ENCODE results near the gene PITPNM1. TPM values are rescaled to one million over a fixed set of nuclear protein-coding genes. Genes with fewer than 3 reads are reported as not detected.

PITPNM1 gene
- total and polyA plus RNA-seq, 9 donors = 4.9 to 11.6 (median 8.4) TPM

DNA sequence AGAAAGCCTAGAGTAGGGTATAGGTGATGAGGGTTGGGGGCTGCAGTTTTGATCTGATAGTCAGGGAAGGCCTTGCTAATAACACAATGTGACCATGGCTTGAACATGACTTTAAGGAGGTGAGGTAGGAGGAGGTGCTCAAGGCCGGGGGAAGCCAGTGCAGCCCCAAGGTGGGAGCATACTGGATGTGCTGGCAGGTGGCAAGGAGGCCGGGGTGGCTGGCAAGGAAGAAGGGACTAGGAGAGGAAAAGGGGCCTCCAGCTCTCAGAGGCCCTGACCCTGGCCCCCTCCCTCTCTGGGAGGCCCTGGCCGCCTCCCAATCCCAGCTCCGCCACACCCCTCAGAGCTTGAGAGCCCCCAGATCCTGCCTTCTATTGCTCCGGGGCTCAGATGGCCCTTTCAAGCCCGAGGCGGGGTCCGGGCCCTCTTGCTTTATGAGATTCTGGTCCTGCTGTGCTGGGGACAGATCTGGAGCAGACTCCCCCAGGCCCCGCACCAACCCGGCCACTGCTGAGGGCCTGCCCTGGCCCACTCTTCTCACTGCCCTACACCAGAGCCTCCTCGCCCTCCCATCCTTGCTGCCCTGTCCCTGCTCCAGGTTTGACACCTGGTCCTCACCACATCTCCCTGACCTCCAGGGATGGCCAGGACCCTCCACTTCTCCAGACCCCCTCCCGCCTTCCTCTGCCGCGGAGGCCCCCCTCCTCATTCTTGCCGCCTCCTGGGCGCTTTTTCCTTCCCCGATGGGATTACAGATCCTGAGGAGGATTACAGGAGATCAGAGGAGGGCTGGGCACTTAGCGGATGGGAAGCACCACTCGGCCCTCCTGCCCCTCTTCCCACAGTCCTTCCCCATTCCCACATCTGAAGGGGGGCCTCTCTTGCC, 1.8 kb downstream of the PITPNM1 start:
- DNase-seq = no peak
- 63% methylated on average over 13 of the region's 19 CpGs for WGBS (ENCODE audit: insufficient coverage)
- Histone ChIP-seq H3K4me1 (ENCODE audit: control insufficient read depth, insufficient read depth, low read length) (peaks cover 40% of the 10 kb centered on the region), H3K27me3 (ENCODE audit: control insufficient read depth, insufficient read depth, low read length) (peaks cover 24% of the 10 kb centered on the region), H3K9me3 (replicated peaks; ENCODE audit: control insufficient read depth, low read depth, low read length) (no peaks in the 10 kb centered on the region), H3K4me3 (ENCODE audit: low read length) (peak overlapping the region; percentile 28), H3K27ac (ENCODE audit: low read length) (no peak overlapping the region), H3K36me3 (ENCODE audit: control insufficient read depth, insufficient read depth, low read length) (peaks cover 11% of the 10 kb centered on the region)

DNA sequence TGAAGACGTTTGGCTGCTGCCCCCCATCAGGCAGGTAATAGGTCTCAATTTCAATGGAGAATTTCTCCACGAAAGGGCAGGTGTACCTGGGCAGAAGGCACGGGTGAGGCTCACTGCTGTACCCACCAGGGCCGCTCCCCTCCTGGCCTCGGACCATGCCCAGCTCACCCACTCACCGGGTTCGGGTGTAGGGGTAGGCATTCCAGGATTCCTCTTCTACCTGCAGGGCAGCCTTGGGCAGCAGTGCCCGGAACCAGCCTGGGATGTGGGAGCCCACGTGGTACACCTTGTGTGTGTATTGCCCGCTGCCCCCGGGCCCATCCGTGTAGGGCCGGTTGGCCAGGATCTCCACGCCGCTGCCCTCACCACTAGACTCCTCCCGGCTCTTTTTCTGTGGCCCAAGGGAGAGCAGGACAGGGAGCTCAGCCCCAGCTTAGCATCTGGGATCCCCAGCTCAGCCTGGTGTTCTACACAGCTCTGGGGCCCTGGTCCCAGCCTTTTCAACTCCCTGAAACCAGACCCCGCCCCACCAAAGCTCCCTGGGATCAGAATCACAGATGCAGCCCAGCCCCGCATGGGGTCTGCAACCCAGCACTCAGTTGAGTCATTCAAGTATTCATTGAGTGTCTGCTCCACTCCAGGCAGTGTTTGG, 2.7 kb downstream of the PITPNM1 start:
- H3K27ac ChIP-seq (ENCODE audit: low read length) = no peak overlapping the region
- DNase-seq = no peak
- no peak overlapping the region for H3K4me3 ChIP-seq (ENCODE audit: low read length)
- H3K4me1 ChIP-seq (ENCODE audit: control insufficient read depth, insufficient read depth, low read length) = peaks cover 35% of the 10 kb centered on the region
- H3K9me3 ChIP-seq (replicated peaks; ENCODE audit: control insufficient read depth, low read depth, low read length) = no peaks in the 10 kb centered on the region
- WGBS (ENCODE audit: insufficient coverage) = 97% methylated on average over 15 of the region's 18 CpGs
- peaks cover 24% of the 10 kb centered on the region for H3K27me3 ChIP-seq (ENCODE audit: control insufficient read depth, insufficient read depth, low read length)
- peaks cover 15% of the 10 kb centered on the region for H3K36me3 ChIP-seq (ENCODE audit: control insufficient read depth, insufficient read depth, low read length)

DNA sequence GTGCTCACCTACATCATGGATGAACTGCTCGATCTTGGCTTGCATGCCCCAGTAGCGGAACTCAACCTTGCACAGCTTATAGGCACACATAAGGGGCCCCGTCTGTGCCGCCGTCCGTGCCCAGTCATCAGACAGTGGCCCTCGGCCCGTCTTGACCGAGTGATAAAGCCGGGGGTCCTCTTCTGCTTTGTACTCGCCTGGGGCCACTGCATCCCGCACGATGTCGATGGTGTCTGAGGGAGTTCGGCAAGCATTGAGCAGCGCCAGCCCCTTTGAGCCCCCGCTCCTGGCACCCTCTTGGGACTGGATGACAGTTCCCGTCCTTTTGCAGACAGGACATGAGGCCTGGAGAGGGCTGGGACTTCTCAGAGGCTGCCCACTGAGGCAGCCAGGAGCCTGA, 3.3 kb downstream of the PITPNM1 start:
- Histone ChIP-seq H3K27me3 (ENCODE audit: control insufficient read depth, insufficient read depth, low read length) (peaks cover 24% of the 10 kb centered on the region), H3K4me1 (ENCODE audit: control insufficient read depth, insufficient read depth, low read length) (peaks cover 31% of the 10 kb centered on the region), H3K36me3 (ENCODE audit: control insufficient read depth, insufficient read depth, low read length) (peaks cover 18% of the 10 kb centered on the region), H3K4me3 (ENCODE audit: low read length) (no peak overlapping the region), H3K27ac (ENCODE audit: low read length) (no peak overlapping the region), H3K9me3 (replicated peaks; ENCODE audit: control insufficient read depth, low read depth, low read length) (no peaks in the 10 kb centered on the region)
- DNase-seq = no peak
- WGBS (ENCODE audit: insufficient coverage) = 95% methylated on average over 18 of the region's 18 CpGs

DNA sequence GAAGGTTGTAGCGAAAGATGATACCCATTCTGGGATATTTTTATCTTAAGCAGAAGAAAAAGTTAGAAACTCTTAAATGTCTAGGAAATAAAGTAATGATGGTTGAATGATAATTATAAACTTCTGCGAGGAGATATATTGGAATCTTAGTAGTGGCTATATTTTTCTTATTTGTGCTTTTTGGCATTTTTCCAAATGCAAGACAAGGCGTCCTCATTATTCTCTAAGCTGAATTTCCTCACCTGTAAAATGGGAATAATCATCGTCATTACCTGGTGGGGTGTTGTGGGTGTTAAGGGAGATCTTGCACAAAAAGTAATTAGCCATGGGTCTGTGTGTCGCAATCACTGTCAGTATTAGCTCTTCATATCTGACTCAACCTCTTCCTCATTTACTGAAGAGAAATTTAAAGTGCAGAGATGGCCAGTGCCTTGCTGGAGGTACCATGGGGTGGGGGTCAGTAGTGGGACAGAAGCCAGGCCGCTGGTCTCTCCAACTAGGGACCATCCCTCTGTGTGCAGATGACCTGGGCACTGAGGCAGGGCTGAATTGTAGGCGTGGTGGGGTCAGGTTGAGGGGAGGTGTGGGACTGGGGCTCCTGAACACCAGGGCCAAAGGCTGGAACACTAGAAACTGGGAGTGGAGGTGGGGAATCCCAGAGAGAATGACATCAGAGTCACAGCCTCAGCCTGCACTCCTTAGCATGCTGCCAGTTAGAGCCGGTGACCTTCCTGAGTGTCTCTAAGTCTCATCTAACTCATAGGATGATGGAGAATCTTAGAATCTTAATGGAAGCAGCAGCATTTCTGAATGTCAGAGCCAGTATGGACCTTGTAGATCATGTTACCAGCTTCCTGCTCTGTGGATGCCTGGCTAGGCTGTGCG, 4.1 kb downstream of the PITPNM1 start:
- Histone ChIP-seq H3K9me3 (replicated peaks; ENCODE audit: control insufficient read depth, low read depth, low read length) (no peaks in the 10 kb centered on the region), H3K4me1 (ENCODE audit: control insufficient read depth, insufficient read depth, low read length) (peaks cover 23% of the 10 kb centered on the region), H3K27me3 (ENCODE audit: control insufficient read depth, insufficient read depth, low read length) (peaks cover 24% of the 10 kb centered on the region), H3K36me3 (ENCODE audit: control insufficient read depth, insufficient read depth, low read length) (peaks cover 16% of the 10 kb centered on the region), H3K27ac (ENCODE audit: low read length) (no peak overlapping the region), H3K4me3 (ENCODE audit: low read length) (no peak overlapping the region)
- DNase-seq = no peak
- 91% methylated on average over 4 of the region's 9 CpGs for WGBS (ENCODE audit: insufficient coverage)

DNA sequence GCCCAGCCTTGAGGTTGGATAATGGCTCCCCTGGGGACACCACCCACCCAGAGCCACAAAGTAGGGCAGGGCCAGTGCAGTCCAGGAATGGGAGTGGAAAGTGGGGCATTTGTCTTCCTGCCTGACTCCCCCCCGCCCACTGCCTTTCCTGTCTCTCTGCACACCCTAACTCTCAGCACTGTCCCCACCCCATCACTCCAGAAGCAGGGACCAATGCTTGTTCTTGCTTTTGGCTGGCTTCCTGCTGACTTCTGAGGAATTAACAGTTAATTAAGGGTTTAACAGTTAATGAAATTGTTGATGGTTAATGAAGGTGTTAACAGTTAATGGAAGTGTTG, 4.7 kb downstream of the PITPNM1 start:
- H3K9me3 ChIP-seq (replicated peaks; ENCODE audit: control insufficient read depth, low read depth, low read length) = no peaks in the 10 kb centered on the region
- DNase-seq = no peak
- H3K27me3 ChIP-seq (ENCODE audit: control insufficient read depth, insufficient read depth, low read length) = peaks cover 24% of the 10 kb centered on the region
- H3K36me3 ChIP-seq (ENCODE audit: control insufficient read depth, insufficient read depth, low read length) = peaks cover 18% of the 10 kb centered on the region
- 100% methylated on average over 1 of the region's 1 CpG for WGBS (ENCODE audit: insufficient coverage)
- no peak overlapping the region for H3K4me3 ChIP-seq (ENCODE audit: low read length)
- H3K4me1 ChIP-seq (ENCODE audit: control insufficient read depth, insufficient read depth, low read length) = peaks cover 17% of the 10 kb centered on the region
- no peak overlapping the region for H3K27ac ChIP-seq (ENCODE audit: low read length)

DNA sequence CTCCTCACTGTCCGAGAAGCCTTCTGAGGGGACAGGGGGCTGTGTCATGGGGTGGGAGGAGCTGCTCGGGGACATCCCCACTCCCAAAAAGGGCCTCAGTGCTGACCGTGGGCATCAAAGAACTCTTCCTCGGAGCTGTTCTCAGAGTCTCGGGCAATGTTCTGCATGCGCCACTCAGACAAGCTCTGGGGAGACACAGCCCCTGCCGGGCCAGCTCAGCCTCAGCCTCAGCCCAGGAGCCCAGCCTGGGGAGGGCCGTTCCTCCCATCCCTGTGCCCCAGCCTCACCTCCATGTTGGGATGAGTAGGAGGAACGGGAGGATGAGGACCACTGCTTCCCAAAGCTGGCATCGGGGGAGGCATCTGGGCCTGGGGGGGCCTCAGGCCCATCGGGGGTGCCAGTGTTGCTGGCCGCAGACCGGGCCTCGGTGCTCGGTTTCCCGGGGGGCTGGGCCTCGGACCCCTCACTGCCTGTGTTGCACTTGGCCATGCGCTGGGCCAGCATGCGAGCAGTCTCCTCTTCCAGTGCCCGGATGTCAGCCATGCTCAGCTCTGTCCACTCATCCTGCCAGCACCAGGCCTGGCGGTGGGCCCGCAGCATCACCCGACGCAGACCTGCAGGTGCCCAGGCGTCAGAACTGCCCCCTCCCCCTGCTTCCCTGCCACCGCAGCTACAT, 5.2 kb downstream of the PITPNM1 start:
- no peak overlapping the region for H3K27ac ChIP-seq (ENCODE audit: low read length)
- peaks cover 23% of the 10 kb centered on the region for H3K36me3 ChIP-seq (ENCODE audit: control insufficient read depth, insufficient read depth, low read length)
- peaks cover 24% of the 10 kb centered on the region for H3K27me3 ChIP-seq (ENCODE audit: control insufficient read depth, insufficient read depth, low read length)
- H3K4me3 ChIP-seq (ENCODE audit: low read length) = no peak overlapping the region
- WGBS (ENCODE audit: insufficient coverage) = 96% methylated on average over 18 of the region's 26 CpGs
- H3K4me1 ChIP-seq (ENCODE audit: control insufficient read depth, insufficient read depth, low read length) = peaks cover 15% of the 10 kb centered on the region
- DNase-seq = no peak
- no peaks in the 10 kb centered on the region for H3K9me3 ChIP-seq (replicated peaks; ENCODE audit: control insufficient read depth, low read depth, low read length)

DNA sequence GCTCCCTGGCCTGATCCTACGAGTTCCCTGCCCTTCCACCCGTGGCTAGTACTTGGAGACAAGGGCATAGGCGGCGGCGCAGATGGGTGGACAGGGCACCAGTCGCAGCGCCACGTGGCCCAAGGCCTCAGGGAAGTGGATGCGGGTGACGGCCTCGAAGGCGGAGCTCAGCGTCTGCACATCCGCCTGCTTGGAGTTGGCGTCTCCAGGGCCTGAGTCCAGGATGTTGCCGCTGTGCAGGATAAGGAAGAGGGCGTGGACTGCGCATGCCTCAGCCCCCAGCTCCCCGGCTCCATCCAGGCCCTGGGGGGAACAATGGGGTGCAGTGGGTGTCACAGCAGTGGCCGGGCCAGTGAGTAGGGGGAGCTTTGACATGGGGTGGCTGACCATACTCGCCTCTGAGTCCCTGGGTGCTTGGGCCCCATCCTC, 6.6 kb downstream of the PITPNM1 start:
- Histone ChIP-seq H3K36me3 (ENCODE audit: control insufficient read depth, insufficient read depth, low read length) (peaks cover 30% of the 10 kb centered on the region), H3K27ac (ENCODE audit: low read length) (no peak overlapping the region), H3K27me3 (ENCODE audit: control insufficient read depth, insufficient read depth, low read length) (peaks cover 12% of the 10 kb centered on the region), H3K4me1 (ENCODE audit: control insufficient read depth, insufficient read depth, low read length) (peaks cover 4% of the 10 kb centered on the region), H3K4me3 (ENCODE audit: low read length) (no peak overlapping the region), H3K9me3 (replicated peaks; ENCODE audit: control insufficient read depth, low read depth, low read length) (no peaks in the 10 kb centered on the region)
- WGBS (ENCODE audit: insufficient coverage) = 90% methylated on average over 20 of the region's 21 CpGs
- no peak for DNase-seq

DNA sequence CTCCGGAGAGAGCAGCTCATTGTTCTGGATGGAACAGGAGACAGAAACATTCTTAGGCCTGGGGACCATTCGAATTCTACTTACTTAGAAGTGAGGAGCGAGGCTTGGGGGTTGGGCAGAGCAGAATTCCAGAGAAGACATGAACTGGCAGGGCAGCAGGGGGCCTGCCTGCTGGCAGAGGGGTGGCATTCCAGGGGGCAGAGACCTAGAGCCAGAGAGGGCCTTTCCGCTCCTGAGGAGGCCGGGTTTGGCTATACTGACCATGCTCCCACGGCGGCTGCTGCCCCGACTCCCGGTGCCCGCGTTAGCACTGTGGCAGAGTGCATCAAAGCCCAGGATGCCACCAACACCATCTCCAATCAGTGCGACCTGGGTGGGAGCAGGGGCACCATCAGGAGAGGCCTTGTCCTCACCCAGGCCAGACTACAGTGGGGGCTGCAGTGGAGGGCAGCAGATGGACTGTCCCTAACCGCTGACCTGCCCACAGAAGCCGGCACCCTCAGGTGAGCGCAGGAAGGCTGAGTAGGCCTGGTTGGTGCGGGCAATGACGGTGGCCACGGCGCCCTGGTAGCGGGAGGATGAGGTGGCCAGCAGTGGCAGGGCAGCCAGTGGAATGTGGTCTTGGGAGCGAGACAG, 7.4 kb downstream of the PITPNM1 start:
- Histone ChIP-seq H3K4me3 (ENCODE audit: low read length) (no peak overlapping the region), H3K9me3 (replicated peaks; ENCODE audit: control insufficient read depth, low read depth, low read length) (no peaks in the 10 kb centered on the region), H3K36me3 (ENCODE audit: control insufficient read depth, insufficient read depth, low read length) (peaks cover 33% of the 10 kb centered on the region), H3K27ac (ENCODE audit: low read length) (no peak overlapping the region), H3K27me3 (ENCODE audit: control insufficient read depth, insufficient read depth, low read length) (peaks cover 5% of the 10 kb centered on the region), H3K4me1 (ENCODE audit: control insufficient read depth, insufficient read depth, low read length) (no peaks in the 10 kb centered on the region)
- 89% methylated on average over 19 of the region's 21 CpGs for WGBS (ENCODE audit: insufficient coverage)
- DNase-seq = no peak

DNA sequence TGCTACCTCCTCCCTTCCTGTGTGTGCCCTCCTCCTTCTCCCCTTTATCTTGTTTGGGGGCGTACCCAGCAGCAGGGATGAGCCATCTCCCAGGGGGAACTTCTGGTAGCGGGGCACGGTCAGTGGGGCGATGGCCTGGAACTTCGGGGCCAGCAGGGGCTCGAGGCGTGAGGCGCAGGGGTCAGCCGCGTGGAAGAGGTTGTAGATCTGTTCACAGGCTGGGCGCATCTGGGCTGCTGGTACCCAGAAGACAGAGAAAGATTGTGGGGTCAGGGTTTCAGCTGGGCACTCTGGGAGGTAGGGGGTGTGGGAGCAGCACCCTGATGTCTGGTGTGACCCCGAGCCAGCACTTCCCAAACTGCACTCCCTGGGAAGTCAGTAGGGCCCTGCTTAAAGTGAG, 9.1 kb downstream of the PITPNM1 start:
- H3K36me3 ChIP-seq (ENCODE audit: control insufficient read depth, insufficient read depth, low read length) = peaks cover 44% of the 10 kb centered on the region
- no peak overlapping the region for H3K27ac ChIP-seq (ENCODE audit: low read length)
- no peaks in the 10 kb centered on the region for H3K4me1 ChIP-seq (ENCODE audit: control insufficient read depth, insufficient read depth, low read length)
- H3K27me3 ChIP-seq (ENCODE audit: control insufficient read depth, insufficient read depth, low read length) = no peaks in the 10 kb centered on the region
- DNase-seq = no peak
- H3K4me3 ChIP-seq (ENCODE audit: low read length) = no peak overlapping the region
- 88% methylated on average over 11 of the region's 12 CpGs for whole genome bisulfite sequencing (ENCODE audit: insufficient coverage)
- no peaks in the 10 kb centered on the region for H3K9me3 ChIP-seq (replicated peaks; ENCODE audit: control insufficient read depth, low read depth, low read length)

Data from muscle of leg (tissue), 11 donors.